Uterus (tissue), 4 donors: Measurements from ENCODE around the gene HRC. TPM values are rescaled to one million over a fixed set of nuclear protein-coding genes. Genes with fewer than 3 reads are reported as not detected.
A peak's percentile ranks its signal among the peaks of the same experiment; 100 is the strongest.

ENCODE experiments used
- DNase-seq, 2 donors: peaks; one replicate each; pipeline ENCODE4 v3.0.0-alpha.2; 2019 to 2020
- H3K27ac ChIP-seq, 2 donors: fragments of 200-600 bp; sonication (generic); 1 replicate in 1 of 2; 2 replicates in 1 of 2; pipeline ENCODE4 v1.5.1; 2016 to 2018
- H3K27me3 ChIP-seq, 2 donors: fragments of 200-600 bp; sonication (generic); one replicate each; pipeline ENCODE4 v1.5.1; 2018 to 2019; ENCODE audit warnings: control low read depth in 1 of 2
- H3K36me3 ChIP-seq, 2 donors: fragments of 200-600 bp; sonication (generic); one replicate each; pipeline ENCODE4 v1.5.1; 2019; ENCODE audit warnings: control low read depth in 1 of 2
- H3K4me1 ChIP-seq, 2 donors: fragments of 200-600 bp; sonication (generic); one replicate each; pipeline ENCODE4 v1.5.1; 2018 to 2019; ENCODE audit warnings: control low read depth in 1 of 2
- H3K4me3 ChIP-seq, 2 donors: fragments of 200-600 bp; sonication (generic); 1 replicate in 1 of 2; 2 replicates in 1 of 2; pipeline ENCODE4 v1.5.1; 2018 to 2019; ENCODE audit warnings: mild to moderate bottlenecking in 1 of 2
- H3K9me3 ChIP-seq, 2 donors: fragments of 200-600 bp; sonication (generic); one replicate each; pipeline ENCODE4 v1.5.1; 2019; ENCODE audit warnings: control low read depth in 1 of 2
- POLR2A ChIP-seq, 2 donors: fragments of 450-650 bp; IDR thresholded peaks; one replicate each; pipeline ENCODE4 v1.6.1; 2016; ENCODE audit warnings: antibody characterized with exemption in 2 of 2, mild to moderate bottlenecking in 1 of 2, moderate library complexity in 1 of 2
- intact Hi-C: fragments of 100-400 bp; cut with DNase I; formaldehyde crosslinking; loops from one replicate; pipeline ENCODE4 v1.15.1; 2023; ENCODE audit warnings: low total_unique reads
- total RNA-seq, 4 donors: library from RNA; depleted of rRNA in 3 of 4; stranded (reverse); fragments of >200 nt in 3 of 4; gene quantifications; one replicate each; pipeline versions ENCODE4 v1.1.0 to v1.2.4, GENCODE V29; 2014 to 2023
- TF ChIP-seq, protein P1 (sequence below), 4 experiments: fragments of 200-600 bp in 2 of 4; fragments of 450-650 bp in 2 of 4; sonication (generic) in 2 of 4; IDR thresholded peaks; one replicate each; pipeline ENCODE4 v1.5.1; 2016 to 2019; ENCODE audit warnings: antibody characterized with exemption in 4 of 4, mild to moderate bottlenecking in 2 of 4, moderate library complexity in 1 of 4
- donor health status: DM: yes; HTN: yes; CAD: no.

The HRC gene
- total RNA-seq, 4 donors from 2014 or later, result 0.51 to 13.5 (median 6.6) TPM

DNA sequence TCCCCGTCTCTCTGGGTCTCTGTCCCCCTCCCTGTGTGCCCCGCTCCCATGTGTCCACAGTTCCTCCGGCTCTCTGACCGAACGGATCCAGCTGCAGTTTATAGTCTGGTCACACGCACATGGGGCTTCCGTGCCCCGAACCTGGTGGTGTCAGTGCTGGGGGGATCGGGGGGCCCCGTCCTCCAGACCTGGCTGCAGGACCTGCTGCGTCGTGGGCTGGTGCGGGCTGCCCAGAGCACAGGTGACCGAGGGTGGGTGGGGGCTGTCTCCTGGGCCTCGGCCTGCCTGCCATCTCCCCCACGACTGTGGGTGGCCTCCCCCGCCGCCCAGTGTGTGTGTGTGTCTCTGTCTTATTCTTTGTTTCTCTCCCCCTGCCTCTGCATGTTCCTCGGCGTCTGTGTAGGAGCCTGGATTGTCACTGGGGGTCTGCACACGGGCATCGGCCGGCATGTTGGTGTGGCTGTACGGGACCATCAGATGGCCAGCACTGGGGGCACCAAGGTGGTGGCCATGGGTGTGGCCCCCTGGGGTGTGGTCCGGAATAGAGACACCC lies 12.7 kb upstream of the HRC start:
- intact Hi-C loops, result no loop called here
- H3K4me3 ChIP-seq, result no peak overlapping the region
- DNase-seq, result no peak
- H3K27ac ChIP-seq, result no peak overlapping the region
- H3K4me1 ChIP-seq, result no peaks in the 10 kb centered on the region
- TF ChIP-seq POLR2A (IDR thresholded peaks at IDR 0.05), result no peak
- TF ChIP-seq, protein P1, sequence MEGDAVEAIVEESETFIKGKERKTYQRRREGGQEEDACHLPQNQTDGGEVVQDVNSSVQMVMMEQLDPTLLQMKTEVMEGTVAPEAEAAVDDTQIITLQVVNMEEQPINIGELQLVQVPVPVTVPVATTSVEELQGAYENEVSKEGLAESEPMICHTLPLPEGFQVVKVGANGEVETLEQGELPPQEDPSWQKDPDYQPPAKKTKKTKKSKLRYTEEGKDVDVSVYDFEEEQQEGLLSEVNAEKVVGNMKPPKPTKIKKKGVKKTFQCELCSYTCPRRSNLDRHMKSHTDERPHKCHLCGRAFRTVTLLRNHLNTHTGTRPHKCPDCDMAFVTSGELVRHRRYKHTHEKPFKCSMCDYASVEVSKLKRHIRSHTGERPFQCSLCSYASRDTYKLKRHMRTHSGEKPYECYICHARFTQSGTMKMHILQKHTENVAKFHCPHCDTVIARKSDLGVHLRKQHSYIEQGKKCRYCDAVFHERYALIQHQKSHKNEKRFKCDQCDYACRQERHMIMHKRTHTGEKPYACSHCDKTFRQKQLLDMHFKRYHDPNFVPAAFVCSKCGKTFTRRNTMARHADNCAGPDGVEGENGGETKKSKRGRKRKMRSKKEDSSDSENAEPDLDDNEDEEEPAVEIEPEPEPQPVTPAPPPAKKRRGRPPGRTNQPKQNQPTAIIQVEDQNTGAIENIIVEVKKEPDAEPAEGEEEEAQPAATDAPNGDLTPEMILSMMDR (IDR thresholded peaks at IDR 0.05), result no peak
- H3K9me3 ChIP-seq, result no peaks in the 10 kb centered on the region
- no peaks in the 10 kb centered on the region for H3K36me3 ChIP-seq
- H3K27me3 ChIP-seq, result no peaks in the 10 kb centered on the region

DNA sequence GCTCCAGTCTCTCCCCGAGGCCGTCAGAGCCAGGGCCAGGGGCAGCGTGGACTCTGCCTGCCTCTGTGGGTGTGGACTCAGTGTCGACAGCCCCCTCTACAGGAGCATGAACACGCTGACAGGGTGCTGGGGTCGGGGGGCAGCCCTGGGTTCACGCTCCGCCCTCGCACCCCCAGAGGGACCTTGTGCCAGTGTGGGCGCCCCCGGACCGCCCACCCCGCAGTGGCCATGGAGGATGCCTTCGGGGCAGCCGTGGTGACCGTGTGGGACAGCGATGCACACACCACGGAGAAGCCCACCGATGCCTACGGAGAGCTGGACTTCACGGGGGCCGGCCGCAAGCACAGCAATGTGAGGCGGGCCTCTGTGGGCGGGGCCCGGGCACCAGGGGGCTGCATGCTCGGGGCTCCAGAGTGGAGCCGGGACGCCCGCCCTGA lies 10.7 kb upstream of the HRC start:
- Histone ChIP-seq H3K4me1 (no peaks in the 10 kb centered on the region), H3K4me3 (no peak overlapping the region), H3K27ac (peak overlapping the region in 1 of 2 donors; percentile 67), H3K36me3 (no peaks in the 10 kb centered on the region), H3K27me3 (no peaks in the 10 kb centered on the region), H3K9me3 (no peaks in the 10 kb centered on the region)
- TF ChIP-seq, protein P1 (IDR thresholded peaks at IDR 0.05), result no peak
- TF ChIP-seq POLR2A (IDR thresholded peaks at IDR 0.05), result no peak
- intact Hi-C loops, result no loop called here
- DNase-seq, result no peak

DNA sequence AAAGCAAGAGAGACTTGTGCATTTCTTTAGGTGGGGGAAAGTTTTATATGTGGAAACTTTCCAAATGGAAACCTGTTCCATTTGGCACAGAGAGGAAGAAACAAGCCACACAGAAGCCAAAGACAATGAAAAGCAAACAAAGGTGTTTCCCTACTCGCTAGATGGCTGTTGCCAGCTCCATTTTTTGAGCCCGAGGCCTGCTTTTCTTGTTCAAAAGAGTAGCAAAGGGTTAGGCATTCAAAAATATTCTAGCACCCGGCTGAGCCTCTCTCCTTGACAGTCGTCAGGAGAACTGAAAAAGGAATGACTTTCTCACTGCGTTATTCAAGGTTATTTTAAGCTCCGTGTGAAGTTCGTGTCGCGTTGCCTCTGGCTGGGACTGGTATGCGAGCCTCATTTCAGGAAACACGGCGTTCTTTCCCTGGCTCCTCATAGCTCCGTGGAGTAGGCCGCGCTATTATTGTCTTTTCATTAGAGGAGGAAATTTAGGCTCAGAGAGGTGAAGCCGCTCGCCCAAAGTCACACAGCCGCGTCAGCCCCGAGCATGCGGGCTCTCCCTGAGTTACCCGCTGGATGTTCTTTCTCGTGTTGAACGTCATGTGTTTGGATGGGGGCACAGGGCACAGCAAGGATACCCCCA lies 10.0 kb upstream of the HRC start:
- no peaks in the 10 kb centered on the region for H3K27me3 ChIP-seq
- no peak for DNase-seq
- H3K4me3 ChIP-seq, result no peak overlapping the region
- intact Hi-C loops, result no loop called here
- TF ChIP-seq, protein P1 (IDR thresholded peaks at IDR 0.05), result no peak
- no peak for TF ChIP-seq POLR2A (IDR thresholded peaks at IDR 0.05)
- H3K27ac ChIP-seq, result peak overlapping the region in 1 of 2 donors; percentile 67
- no peaks in the 10 kb centered on the region for H3K9me3 ChIP-seq
- H3K4me1 ChIP-seq, result no peaks in the 10 kb centered on the region
- H3K36me3 ChIP-seq, result no peaks in the 10 kb centered on the region

DNA sequence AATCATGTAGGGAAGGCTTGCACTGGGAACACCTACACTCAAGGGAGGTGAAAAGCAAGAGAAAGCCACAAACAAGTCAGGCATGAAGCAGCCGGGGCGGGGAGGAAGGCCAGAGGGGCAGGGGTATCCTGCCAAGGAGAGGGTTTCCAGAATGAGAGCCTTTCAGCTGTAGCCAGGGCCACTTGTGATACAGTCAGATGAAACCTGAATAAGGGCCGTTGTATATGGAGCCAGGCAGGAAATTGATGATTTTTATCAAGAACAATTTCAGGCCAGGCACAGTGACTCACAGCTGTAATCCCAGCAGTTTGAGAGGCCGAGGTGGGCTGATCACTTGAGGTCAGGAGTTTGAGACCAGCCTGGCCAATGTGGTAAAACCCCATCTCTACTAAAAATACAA lies 6.8 kb upstream of the HRC start:
- no peak for DNase-seq
- no peaks in the 10 kb centered on the region for H3K4me1 ChIP-seq

More for the DNA sequence above, 6.8 kb upstream of the HRC start:
- H3K27me3 ChIP-seq, result no peaks in the 10 kb centered on the region
- no peak overlapping the region for H3K27ac ChIP-seq
- intact Hi-C loops, result no loop called here
- TF ChIP-seq, protein P1 (IDR thresholded peaks at IDR 0.05), result no peak
- no peak for TF ChIP-seq POLR2A (IDR thresholded peaks at IDR 0.05)
- H3K36me3 ChIP-seq, result no peaks in the 10 kb centered on the region
- H3K9me3 ChIP-seq, result no peaks in the 10 kb centered on the region
- no peak overlapping the region for H3K4me3 ChIP-seq
